ENCODE measurements around the gene CHRNA10. TPM values are rescaled to one million over a fixed set of nuclear protein-coding genes. Genes with fewer than 3 reads are reported as not detected.

The CHRNA10 gene
- total RNA-seq, 1 experiment from 2014 or later = 3.6 TPM

DNA sequence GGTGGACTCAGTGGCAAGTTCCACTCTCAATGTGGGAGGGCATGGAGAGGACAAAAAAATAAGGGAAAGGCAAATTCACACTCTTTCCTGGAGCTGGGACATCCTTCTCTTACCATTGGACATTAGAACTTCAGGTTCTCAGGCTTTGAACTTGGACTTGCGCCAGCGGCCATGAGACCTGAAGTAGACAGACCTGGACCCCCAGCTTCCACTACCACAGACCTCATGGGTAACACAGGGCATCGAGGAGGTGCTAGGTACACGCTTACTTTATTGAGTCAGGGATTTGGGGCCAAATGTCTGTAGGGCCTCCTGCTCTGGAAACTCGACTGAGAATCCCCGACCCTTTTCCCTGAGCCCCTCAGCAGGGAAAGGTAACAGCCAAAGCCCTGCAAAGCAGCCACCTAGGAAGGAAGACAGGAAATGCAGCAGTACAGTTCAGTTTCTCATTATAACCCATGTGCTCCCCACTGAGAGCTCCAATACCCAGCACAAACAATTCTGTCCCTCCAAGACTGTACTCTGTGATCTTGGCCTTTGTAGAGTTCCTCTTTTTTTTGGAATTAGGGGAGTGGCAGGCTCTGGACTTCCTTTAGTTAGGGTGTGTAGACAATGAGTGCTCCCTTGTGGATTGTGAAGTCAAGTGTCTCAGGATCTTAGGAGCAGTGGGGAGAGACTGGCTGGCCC is 5.7 kb downstream of the CHRNA10 start:
- Histone ChIP-seq H3K36me3 (ENCODE audit: control insufficient read depth, insufficient read depth, low read length) (0 out of 2 replicates have a peak, but pooled peaks cover 2% of the 10 kb centered on the region), H3K4me1 (no peaks in the 10 kb centered on the region), H3K27me3 (replicated peaks; ENCODE audit: control insufficient read depth, insufficient read depth, low read length) (no peaks in the 10 kb centered on the region), H3K9me3 (no peaks in the 10 kb centered on the region), H3K4me3 (ENCODE audit: low read depth, low read length) (no peak overlapping the region)
- Mint-ChIP-seq H3K27me3 (ENCODE audit: insufficient read depth, unreplicated experiment) (no peaks in the 10 kb centered on the region), H3K36me3 (ENCODE audit: insufficient read depth, unreplicated experiment) (peaks cover 48% of the 10 kb centered on the region), H3K4me3 (ENCODE audit: unreplicated experiment) (no peak overlapping the region), H3K9me3 (ENCODE audit: unreplicated experiment) (no peaks in the 10 kb centered on the region), H3K4me1 (ENCODE audit: low read depth, unreplicated experiment) (no peaks in the 10 kb centered on the region), H3K27ac (ENCODE audit: unreplicated experiment) (no peak overlapping the region)
- no TSS peak for BruUV-seq (replicated peaks)
- DNase-seq = no peak
- TF ChIP-seq CTCF (IDR thresholded peaks at IDR 0.05; ENCODE audit: insufficient read depth in 1 of 2, low read depth in 1 of 2, low read length in 1 of 2, severe bottlenecking in 1 of 2, unreplicated experiment in 1 of 2) = no peak
- CTCF ChIA-PET = no interaction called here
- intact Hi-C loops (cut with micrococcal nuclease; ENCODE audit: unreplicated experiment) = no loop called here
- POLR2A ChIA-PET = no interaction called here

DNA sequence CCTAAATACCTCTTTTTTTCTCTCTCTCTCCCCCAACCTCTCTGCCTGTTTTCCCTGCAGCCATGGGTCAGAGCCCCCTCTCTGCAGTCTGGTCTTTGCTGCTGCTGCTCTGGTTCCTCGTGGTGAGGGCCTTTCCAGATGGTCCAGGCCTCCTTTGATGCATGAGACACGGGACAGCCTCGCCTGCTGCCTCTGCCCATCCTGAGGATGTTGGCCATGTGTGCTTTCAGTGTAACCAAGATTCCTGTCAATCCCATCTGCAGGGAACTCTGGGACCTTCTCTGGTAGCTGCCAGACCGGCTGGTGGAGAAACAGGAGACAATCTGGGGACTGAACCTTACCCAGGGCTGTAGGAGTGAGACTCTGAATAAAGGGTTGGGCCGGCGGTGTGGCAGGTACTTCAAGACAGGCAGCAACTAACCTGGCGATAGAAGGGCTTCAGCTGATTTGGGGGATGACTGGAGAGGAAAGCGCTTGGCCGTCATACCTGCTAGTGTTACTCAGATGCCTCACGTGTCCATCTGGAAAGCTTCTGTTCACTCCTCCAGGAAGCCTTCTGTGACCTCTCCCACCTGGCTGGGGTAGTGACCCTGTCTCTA is 7.1 kb downstream of the CHRNA10 start:
- intact Hi-C loops (cut with micrococcal nuclease; ENCODE audit: unreplicated experiment) = no loop called here
- no peak overlapping the region for H3K4me3 Mint-ChIP-seq (ENCODE audit: unreplicated experiment)
- H3K27me3 Mint-ChIP-seq (ENCODE audit: insufficient read depth, unreplicated experiment) = no peaks in the 10 kb centered on the region
- no peak for TF ChIP-seq CTCF (IDR thresholded peaks at IDR 0.05; ENCODE audit: insufficient read depth in 1 of 2, low read depth in 1 of 2, low read length in 1 of 2, severe bottlenecking in 1 of 2, unreplicated experiment in 1 of 2)
- H3K36me3 Mint-ChIP-seq (ENCODE audit: insufficient read depth, unreplicated experiment) = peaks cover 45% of the 10 kb centered on the region
- ChIA-PET POLR2A (no interaction called here), CTCF (no interaction called here)
- no peaks in the 10 kb centered on the region for H3K27me3 ChIP-seq (replicated peaks; ENCODE audit: control insufficient read depth, insufficient read depth, low read length)
- no TSS peak for BruUV-seq (replicated peaks)
- 0 out of 2 replicates have a peak, but pooled peaks cover 2% of the 10 kb centered on the region for H3K36me3 ChIP-seq (ENCODE audit: control insufficient read depth, insufficient read depth, low read length)
- DNase-seq = no peak
- no peaks in the 10 kb centered on the region for H3K9me3 ChIP-seq
- no peak overlapping the region for H3K27ac Mint-ChIP-seq (ENCODE audit: unreplicated experiment)
- H3K4me1 ChIP-seq = no peaks in the 10 kb centered on the region
- H3K4me1 Mint-ChIP-seq (ENCODE audit: low read depth, unreplicated experiment) = no peaks in the 10 kb centered on the region
- no peaks in the 10 kb centered on the region for H3K9me3 Mint-ChIP-seq (ENCODE audit: unreplicated experiment)
- no peak overlapping the region for H3K4me3 ChIP-seq (ENCODE audit: low read depth, low read length)

GRCh38 chr11:3662856-3663255 is 8.3 kb downstream of the CHRNA10 start:
- no peak for TF ChIP-seq CTCF (IDR thresholded peaks at IDR 0.05; ENCODE audit: insufficient read depth in 1 of 2, low read depth in 1 of 2, low read length in 1 of 2, severe bottlenecking in 1 of 2, unreplicated experiment in 1 of 2)
- ChIA-PET POLR2A (no interaction called here), CTCF (no interaction called here)
- Histone ChIP-seq H3K9me3 (no peaks in the 10 kb centered on the region), H3K27me3 (replicated peaks; ENCODE audit: control insufficient read depth, insufficient read depth, low read length) (no peaks in the 10 kb centered on the region), H3K4me1 (no peaks in the 10 kb centered on the region), H3K36me3 (ENCODE audit: control insufficient read depth, insufficient read depth, low read length) (no peaks in the 10 kb centered on the region), H3K4me3 (ENCODE audit: low read depth, low read length) (no peak overlapping the region)
- Mint-ChIP-seq H3K9me3 (ENCODE audit: unreplicated experiment) (no peaks in the 10 kb centered on the region), H3K4me1 (ENCODE audit: low read depth, unreplicated experiment) (no peaks in the 10 kb centered on the region), H3K36me3 (ENCODE audit: insufficient read depth, unreplicated experiment) (peaks cover 45% of the 10 kb centered on the region), H3K27ac (ENCODE audit: unreplicated experiment) (no peak overlapping the region), H3K27me3 (ENCODE audit: insufficient read depth, unreplicated experiment) (no peaks in the 10 kb centered on the region), H3K4me3 (ENCODE audit: unreplicated experiment) (no peak overlapping the region)
- DNase-seq = no peak
- no TSS peak for BruUV-seq (replicated peaks)
- intact Hi-C loops (cut with micrococcal nuclease; ENCODE audit: unreplicated experiment) = no loop called here

Data from Caco-2 (cell line).